Measurements from ENCODE around the gene PSMA3.

- TF ChIP-seq CTCF (IDR thresholded peaks at IDR 0.05) (no peak), POLR2A (IDR thresholded peaks at IDR 0.05) (no peak)
Observed at GRCh38 chr14:58265401-58265800, 20.8 kb downstream of the PSMA3 start.
